Measurements from ENCODE around the gene VWA5B1. TPM values are rescaled to one million over a fixed set of nuclear protein-coding genes. Genes with fewer than 3 reads are reported as not detected.

Gene VWA5B1
- total RNA-seq, 1 experiment from 2014 or later, result not detected

- Histone ChIP-seq H3K4me2 (ENCODE audit: low read length) (peak overlapping the region; percentile 56), H3K9me3 (ENCODE audit: low read length) (no peaks in the 10 kb centered on the region), H3K79me2 (ENCODE audit: low read length) (no peaks in the 10 kb centered on the region), H2AFZ (ENCODE audit: low read length) (peak overlapping the region; percentile 51; the same call in 1 of the 2 replicates), H3F3A (ENCODE audit: low read length, unreplicated experiment) (no peaks in the 10 kb centered on the region), H3K9me2 (replicated peaks; ENCODE audit: low read length) (no peaks in the 10 kb centered on the region), H3K4me1 (ENCODE audit: insufficient read depth, low read length) (peaks cover 23% of the 10 kb centered on the region), H3K27ac (ENCODE audit: low read length) (no peak overlapping the region), H3K27me3 (ENCODE audit: low read length) (0 out of 2 replicates have a peak, but pooled peaks cover 7% of the 10 kb centered on the region), H3K9ac (ENCODE audit: low read length) (no peak overlapping the region), H3K36me3 (ENCODE audit: low read depth, low read length) (no peaks in the 10 kb centered on the region), H4K20me1 (ENCODE audit: low read length) (no peaks in the 10 kb centered on the region), H3K4me3 (ENCODE audit: low read length) (no peak overlapping the region)
- intact Hi-C loops (cut with micrococcal nuclease), result no loop called here
- CTCF ChIA-PET, result interaction anchor here (1.4 kb wide), 1 partner anchor 18 kb away, joined by 3 read pairs; no protein-coding TSS in a partner anchor
- ATAC-seq (peak; percentile 90), DNase-seq (peak; percentile 81)
- no TSS peak for BruUV-seq (replicated peaks)
- TF ChIP-seq EZH2phosphoT487 (IDR thresholded peaks at IDR 0.05; ENCODE audit: borderline replicate concordance, low read length) (no peak), EZH2 (IDR thresholded peaks at IDR 0.05; ENCODE audit: low read length, unreplicated experiment) (no peak)
- TF ChIP-seq, protein P1, sequence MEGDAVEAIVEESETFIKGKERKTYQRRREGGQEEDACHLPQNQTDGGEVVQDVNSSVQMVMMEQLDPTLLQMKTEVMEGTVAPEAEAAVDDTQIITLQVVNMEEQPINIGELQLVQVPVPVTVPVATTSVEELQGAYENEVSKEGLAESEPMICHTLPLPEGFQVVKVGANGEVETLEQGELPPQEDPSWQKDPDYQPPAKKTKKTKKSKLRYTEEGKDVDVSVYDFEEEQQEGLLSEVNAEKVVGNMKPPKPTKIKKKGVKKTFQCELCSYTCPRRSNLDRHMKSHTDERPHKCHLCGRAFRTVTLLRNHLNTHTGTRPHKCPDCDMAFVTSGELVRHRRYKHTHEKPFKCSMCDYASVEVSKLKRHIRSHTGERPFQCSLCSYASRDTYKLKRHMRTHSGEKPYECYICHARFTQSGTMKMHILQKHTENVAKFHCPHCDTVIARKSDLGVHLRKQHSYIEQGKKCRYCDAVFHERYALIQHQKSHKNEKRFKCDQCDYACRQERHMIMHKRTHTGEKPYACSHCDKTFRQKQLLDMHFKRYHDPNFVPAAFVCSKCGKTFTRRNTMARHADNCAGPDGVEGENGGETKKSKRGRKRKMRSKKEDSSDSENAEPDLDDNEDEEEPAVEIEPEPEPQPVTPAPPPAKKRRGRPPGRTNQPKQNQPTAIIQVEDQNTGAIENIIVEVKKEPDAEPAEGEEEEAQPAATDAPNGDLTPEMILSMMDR (conservative IDR thresholded peaks at IDR 0.05; ENCODE audit: low read depth, low read length), result no peak
- POLR2A ChIA-PET (ENCODE audit: unreplicated experiment), result interaction anchor here (0.5 kb wide), 1 partner anchor 16 kb away, joined by 3 read pairs; no protein-coding TSS in a partner anchor
Observed at GRCh38 chr1:20380616-20381035, 90.0 kb downstream of the VWA5B1 start.

GRCh38 chr1:20381045-20381641 is 90.5 kb downstream of the VWA5B1 start:
- CTCF ChIA-PET, result interaction anchor here (1.4 kb wide), 1 partner anchor 19 kb away, joined by 3 read pairs; no protein-coding TSS in a partner anchor
- Histone ChIP-seq H3K9me2 (replicated peaks; ENCODE audit: low read length) (no peaks in the 10 kb centered on the region), H3K79me2 (ENCODE audit: low read length) (no peaks in the 10 kb centered on the region), H4K20me1 (ENCODE audit: low read length) (no peaks in the 10 kb centered on the region), H3K4me1 (ENCODE audit: insufficient read depth, low read length) (peaks cover 18% of the 10 kb centered on the region), H3K27ac (ENCODE audit: low read length) (no peak overlapping the region), H3K36me3 (ENCODE audit: low read depth, low read length) (no peaks in the 10 kb centered on the region), H3K9me3 (ENCODE audit: low read length) (no peaks in the 10 kb centered on the region), H3K4me3 (ENCODE audit: low read length) (no peak overlapping the region), H2AFZ (ENCODE audit: low read length) (peak overlapping the region; percentile 51; the same call in 1 of the 2 replicates), H3F3A (ENCODE audit: low read length, unreplicated experiment) (no peaks in the 10 kb centered on the region), H3K27me3 (ENCODE audit: low read length) (peaks cover 12% of the 10 kb centered on the region; the same call in 1 of the 2 replicates), H3K9ac (ENCODE audit: low read length) (no peak overlapping the region), H3K4me2 (ENCODE audit: low read length) (peak overlapping the region; percentile 56)
- DNase-seq (no peak), ATAC-seq (no peak)
- intact Hi-C loops (cut with micrococcal nuclease), result no loop called here
- POLR2A ChIA-PET (ENCODE audit: unreplicated experiment), result interaction anchor here (0.5 kb wide), 1 partner anchor 15 kb away, joined by 3 read pairs; no protein-coding TSS in a partner anchor
- BruUV-seq (replicated peaks), result no TSS peak
- TF ChIP-seq EZH2phosphoT487 (IDR thresholded peaks at IDR 0.05; ENCODE audit: borderline replicate concordance, low read length) (no peak), EZH2 (IDR thresholded peaks at IDR 0.05; ENCODE audit: low read length, unreplicated experiment) (no peak)
- TF ChIP-seq, protein P1 (conservative IDR thresholded peaks at IDR 0.05; ENCODE audit: low read depth, low read length), result no peak

GRCh38 chr1:20381961-20382360 is 91.3 kb downstream of the VWA5B1 start:
- no peak for DNase-seq
- no TSS peak for BruUV-seq (replicated peaks)
- no peak for ATAC-seq

More at GRCh38 chr1:20381961-20382360, 91.3 kb downstream of the VWA5B1 start:
- peaks cover 15% of the 10 kb centered on the region for H3K4me1 ChIP-seq (ENCODE audit: insufficient read depth, low read length)
- H3K9me3 ChIP-seq (ENCODE audit: low read length), result no peaks in the 10 kb centered on the region
- CTCF ChIA-PET, result no interaction called here
- H3K36me3 ChIP-seq (ENCODE audit: low read depth, low read length), result no peaks in the 10 kb centered on the region
- peaks cover 16% of the 10 kb centered on the region; the same call in 1 of the 2 replicates for H3K27me3 ChIP-seq (ENCODE audit: low read length)
- H3K4me3 ChIP-seq (ENCODE audit: low read length), result no peak overlapping the region
- H3K9me2 ChIP-seq (replicated peaks; ENCODE audit: low read length), result no peaks in the 10 kb centered on the region
- no peak overlapping the region for H2AFZ ChIP-seq (ENCODE audit: low read length)
- POLR2A ChIA-PET (ENCODE audit: unreplicated experiment), result no interaction called here
- no peak for TF ChIP-seq EZH2phosphoT487 (IDR thresholded peaks at IDR 0.05; ENCODE audit: borderline replicate concordance, low read length)
- TF ChIP-seq EZH2 (IDR thresholded peaks at IDR 0.05; ENCODE audit: low read length, unreplicated experiment), result no peak
- TF ChIP-seq, protein P1 (conservative IDR thresholded peaks at IDR 0.05; ENCODE audit: low read depth, low read length), result no peak
- no peak overlapping the region for H3K9ac ChIP-seq (ENCODE audit: low read length)
- no peak overlapping the region for H3K27ac ChIP-seq (ENCODE audit: low read length)
- H3K4me2 ChIP-seq (ENCODE audit: low read length), result no peak overlapping the region
- no peaks in the 10 kb centered on the region for H3K79me2 ChIP-seq (ENCODE audit: low read length)
- no peaks in the 10 kb centered on the region for H4K20me1 ChIP-seq (ENCODE audit: low read length)
- H3F3A ChIP-seq (ENCODE audit: low read length, unreplicated experiment), result no peaks in the 10 kb centered on the region
- intact Hi-C loops (cut with micrococcal nuclease), result no loop called here

Data from PC-3 (cell line).